HEK293 (cell line): ENCODE measurements around the gene LYPD3.

ENCODE experiments used
- BCL11B ChIP-seq: fragments of 450-650 bp; formaldehyde crosslinking; IDR thresholded peaks from 2 replicates; pipeline ENCODE4 v1.5.1; 2016; ENCODE audit warnings: low read depth, missing biosample characterization, missing genetic modification characterization
- GFI1B ChIP-seq: fragments of 450-650 bp; formaldehyde crosslinking; IDR thresholded peaks from 2 replicates; pipeline ENCODE4 v1.5.1; 2016; ENCODE audit warnings: missing biosample characterization, missing genetic modification characterization
- GLI2 ChIP-seq: fragments of 450-650 bp; formaldehyde crosslinking; IDR thresholded peaks from 2 replicates; pipeline ENCODE4; 2017; ENCODE audit warnings: missing biosample characterization, missing genetic modification characterization, low read depth, borderline replicate concordance
- GLIS2 ChIP-seq: fragments of 450-650 bp; formaldehyde crosslinking; IDR thresholded peaks from 2 replicates; pipeline ENCODE4 v1.5.1; 2016; ENCODE audit warnings: missing biosample characterization, missing genetic modification characterization
- HOXA7 ChIP-seq: sonication (generic); formaldehyde crosslinking; IDR thresholded peaks from 2 replicates; pipeline ENCODE4 v1.8.1; 2022; ENCODE audit warnings: missing genetic modification reagents, borderline replicate concordance
- REPIN1 ChIP-seq: fragments of 450-650 bp; formaldehyde crosslinking; IDR thresholded peaks from 2 replicates; pipeline ENCODE4 v1.5.1; 2017; ENCODE audit warnings: missing biosample characterization, missing genetic modification characterization, low read depth
- ZBTB17 ChIP-seq: fragments of 450-650 bp; formaldehyde crosslinking; IDR thresholded peaks from 2 replicates; pipeline ENCODE4 v1.5.1; 2016; ENCODE audit warnings: missing biosample characterization, missing genetic modification characterization
- ZBTB48 ChIP-seq: fragments of 450-650 bp; formaldehyde crosslinking; IDR thresholded peaks from 2 replicates; pipeline ENCODE4 v1.5.1; 2016; ENCODE audit warnings: missing biosample characterization, missing genetic modification characterization
- ZBTB7A ChIP-seq: fragments of 450-650 bp; formaldehyde crosslinking; IDR thresholded peaks from 2 replicates; pipeline ENCODE4 v1.5.1; 2016; ENCODE audit warnings: low read depth, missing biosample characterization, missing genetic modification characterization
- ZFHX2 ChIP-seq: fragments of 450-650 bp; formaldehyde crosslinking; conservative IDR thresholded peaks from 2 replicates; pipeline ENCODE4 v1.5.1; 2016; ENCODE audit warnings: missing biosample characterization, missing genetic modification characterization
- ZNF239 ChIP-seq: fragments of 450-650 bp; formaldehyde crosslinking; IDR thresholded peaks from 2 replicates; pipeline ENCODE4 v1.5.1; 2016; ENCODE audit warnings: missing biosample characterization, missing genetic modification characterization
- ZNF24 ChIP-seq: fragments of 450-650 bp; formaldehyde crosslinking; IDR thresholded peaks from 2 replicates; pipeline ENCODE4 v1.5.1; 2016; ENCODE audit warnings: missing biosample characterization, missing genetic modification characterization
- ZNF449 ChIP-seq: fragments of 450-650 bp; formaldehyde crosslinking; IDR thresholded peaks from 2 replicates; pipeline ENCODE4 v1.5.1; 2017; ENCODE audit warnings: missing biosample characterization, mild to moderate bottlenecking, missing genetic modification characterization, moderate library complexity
- ZNF501 ChIP-seq: fragments of 450-650 bp; formaldehyde crosslinking; IDR thresholded peaks from 2 replicates; pipeline ENCODE4 v1.5.1; 2016; ENCODE audit warnings: missing biosample characterization, missing genetic modification characterization
- ZNF514 ChIP-seq: fragments of 450-650 bp; formaldehyde crosslinking; IDR thresholded peaks from 2 replicates; pipeline ENCODE4 v1.5.1; 2016; ENCODE audit warnings: missing biosample characterization, missing genetic modification characterization
- ZNF529 ChIP-seq: fragments of 450-650 bp; formaldehyde crosslinking; IDR thresholded peaks from 2 replicates; pipeline ENCODE4 v1.5.1; 2017; ENCODE audit warnings: missing genetic modification characterization, missing biosample characterization; ENCODE audit not compliant: insufficient replicate concordance
- ZNF600 ChIP-seq: fragments of 450-650 bp; formaldehyde crosslinking; IDR thresholded peaks from 2 replicates; pipeline ENCODE4 v1.5.1; 2016; ENCODE audit warnings: missing biosample characterization, missing genetic modification characterization
- ZNF610 ChIP-seq: fragments of 450-650 bp; formaldehyde crosslinking; IDR thresholded peaks from 2 replicates; pipeline ENCODE4 v1.5.1; 2016; ENCODE audit warnings: missing biosample characterization, missing genetic modification characterization, borderline replicate concordance
- ZNF76 ChIP-seq: fragments of 450-650 bp; formaldehyde crosslinking; IDR thresholded peaks from 2 replicates; pipeline ENCODE4; 2016; ENCODE audit warnings: low read depth, missing biosample characterization, missing genetic modification characterization, borderline replicate concordance
- ZNF785 ChIP-seq: fragments of 450-650 bp; formaldehyde crosslinking; IDR thresholded peaks from 2 replicates; pipeline ENCODE4 v1.5.1; 2016; ENCODE audit warnings: missing biosample characterization, missing genetic modification characterization
- ZSCAN18 ChIP-seq: fragments of 450-650 bp; formaldehyde crosslinking; IDR thresholded peaks from 2 replicates; pipeline ENCODE4 v1.5.1; 2016; ENCODE audit warnings: missing biosample characterization, missing genetic modification characterization
- ZSCAN4 ChIP-seq: fragments of 450-650 bp; formaldehyde crosslinking; IDR thresholded peaks from 2 replicates; pipeline ENCODE4 v1.5.1; 2017; ENCODE audit warnings: missing biosample characterization, missing genetic modification characterization
- ZSCAN5A ChIP-seq: fragments of 450-650 bp; formaldehyde crosslinking; IDR thresholded peaks from 2 replicates; pipeline ENCODE4 v1.5.1; 2016; ENCODE audit warnings: missing biosample characterization, missing genetic modification characterization

LYPD3 gene

GRCh38 chr19:43504426-43505185 is 39.2 kb upstream of the LYPD3 start, which contains the start of gene PHLDB3 (continued):
- TF ChIP-seq ZSCAN5A (tag by site-specific recombination) = no peak
- TF ChIP-seq GFI1B (tag by site-specific recombination) = 0 out of 2 replicates have a peak, but pooled peaks have one; percentile 28
- TF ChIP-seq ZSCAN4 (tag by site-specific recombination) = 0 out of 2 replicates have a peak, but pooled peaks have one; percentile 21
- TF ChIP-seq ZBTB48 (tag by site-specific recombination) = peak; percentile 53
- peak; percentile 70 for TF ChIP-seq ZNF501 (tag by site-specific recombination)
- no peak for TF ChIP-seq ZNF785 (tag by site-specific recombination)
- TF ChIP-seq HOXA7 (CRISPR knock-in tag) = no peak
- TF ChIP-seq BCL11B (tag by site-specific recombination) = 0 out of 2 replicates have a peak, but pooled peaks have one; percentile 19
- peak; percentile 98 for TF ChIP-seq GLIS2 (tag by site-specific recombination)
- TF ChIP-seq ZNF449 (tag by site-specific recombination) = 0 out of 2 replicates have a peak, but pooled peaks have one; percentile 49
- peak; percentile 96 for TF ChIP-seq ZNF600 (tag by site-specific recombination)
- peak; percentile 56; the same call in 1 of the 2 replicates for TF ChIP-seq ZNF24
- TF ChIP-seq ZBTB7A (tag by site-specific recombination) = peak; percentile 72; the same call in 1 of the 2 replicates
- peak; percentile 30; the same call in 1 of the 2 replicates for TF ChIP-seq ZSCAN18 (tag by site-specific recombination)
- TF ChIP-seq ZNF239 (tag by site-specific recombination) = 0 out of 2 replicates have a peak, but pooled peaks have one; percentile 25
- TF ChIP-seq ZFHX2 (tag by site-specific recombination) = peak; percentile 60
- 0 out of 2 replicates have a peak, but pooled peaks have one; percentile 6 for TF ChIP-seq ZNF76
- peak; percentile 39; the same call in 1 of the 2 replicates for TF ChIP-seq ZNF610 (tag by site-specific recombination)
- TF ChIP-seq REPIN1 (tag by site-specific recombination) = 0 out of 2 replicates have a peak, but pooled peaks have one; percentile 76
- peak; percentile 88 for TF ChIP-seq ZBTB17 (tag by site-specific recombination)
- no peak for TF ChIP-seq ZNF529 (tag by site-specific recombination)
- TF ChIP-seq ZNF514 = no peak
- TF ChIP-seq GLI2 (tag by site-specific recombination) = no peak
